SK-N-SH (cell line): ENCODE results near the gene SHROOM4.

Source experiments
- CHD2 ChIP-seq: fragments of 150-350 bp; IDR thresholded peaks from 2 replicates; pipeline ENCODE4 v1.6.1; 2018; ENCODE audit warnings: low read length; ENCODE audit not compliant: partially characterized antibody
- EZH2phosphoT487 ChIP-seq: fragments of 200-600 bp; sonication (generic); IDR thresholded peaks from 2 replicates; pipeline ENCODE4 v1.6.1; 2017; ENCODE audit warnings: low read depth, mixed run types, mild to moderate bottlenecking, antibody characterized with exemption, moderate library complexity, borderline replicate concordance
- FOXM1 ChIP-seq: IDR thresholded peaks from 2 replicates; pipeline ENCODE4 v1.4.0; 2012; ENCODE audit warnings: low read depth, mild to moderate bottlenecking
- IRF3 ChIP-seq: fragments of 150-350 bp; IDR thresholded peaks from 2 replicates; pipeline ENCODE4 v1.6.1; 2016; ENCODE audit warnings: mild to moderate bottlenecking, low read depth, low read length
- JUND ChIP-seq: IDR thresholded peaks from 2 replicates; pipeline ENCODE4 v1.4.0; 2012
- MXI1 ChIP-seq: IDR thresholded peaks from 2 replicates; pipeline ENCODE4 v1.6.1; 2012; ENCODE audit warnings: mild to moderate bottlenecking, low read depth, low read length, improper control_type of control experiment
- RFX5 ChIP-seq: IDR thresholded peaks from 2 replicates; pipeline ENCODE4 v1.6.1; 2012; ENCODE audit warnings: mild to moderate bottlenecking, improper control_type of control experiment, low read length
- SMC3 ChIP-seq: IDR thresholded peaks from 2 replicates; pipeline ENCODE4 v1.6.1; 2012; ENCODE audit warnings: low read depth, low read length, improper control_type of control experiment
- TF ChIP-seq, protein P1 (sequence below): IDR thresholded peaks from 2 replicates; pipeline ENCODE4 v1.4.0; 2012; ENCODE audit warnings: low read depth, borderline replicate concordance
- TF ChIP-seq, protein P2 (sequence below): IDR thresholded peaks from 2 replicates; pipeline ENCODE4 v1.4.0; 2012; ENCODE audit warnings: low read depth
- TF ChIP-seq, protein P3 (sequence below): fragments of 200-600 bp; sonication (generic); IDR thresholded peaks from 2 replicates; pipeline ENCODE4 v1.6.1; 2017; ENCODE audit warnings: antibody characterized with exemption, mild to moderate bottlenecking, moderate library complexity
- TF ChIP-seq, protein P4 (sequence below): IDR thresholded peaks from 2 replicates; pipeline ENCODE4 v1.6.1; 2012; ENCODE audit warnings: mild to moderate bottlenecking, low read depth, low read length, moderate library complexity

DNA sequence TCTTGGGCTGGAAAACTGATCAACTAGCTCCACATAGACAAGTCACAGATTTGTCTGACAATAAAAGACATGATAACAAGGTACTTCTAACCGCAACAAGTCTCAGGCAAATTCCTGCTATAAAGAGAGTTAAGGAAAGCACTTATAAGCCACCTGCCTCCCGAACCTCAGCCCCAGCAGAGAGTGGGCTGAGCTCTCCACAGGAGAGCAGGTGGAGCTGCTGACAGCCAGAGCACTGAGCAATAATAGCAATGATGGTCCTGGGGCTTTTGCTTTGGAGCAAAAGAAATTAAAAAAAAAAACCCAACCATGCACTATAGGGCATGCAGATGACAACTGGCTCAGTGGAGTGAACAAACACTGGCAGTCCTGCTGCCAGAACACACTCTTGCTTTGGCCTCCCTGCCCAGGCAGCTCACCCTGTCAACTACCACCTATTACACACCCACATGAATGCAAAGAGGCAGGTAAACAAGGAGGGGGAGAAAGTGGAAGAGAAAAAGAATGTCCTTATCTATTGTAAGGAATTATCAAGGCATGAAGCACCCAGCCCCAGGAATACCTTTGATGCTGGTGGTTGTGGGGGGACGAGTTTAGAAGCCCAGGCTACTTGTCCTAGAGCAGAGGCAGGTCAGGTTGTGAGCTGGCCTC, 207.6 kb downstream of the SHROOM4 start:
- TF ChIP-seq MXI1 (no peak), JUND (no peak), SMC3 (no peak), CHD2 (no peak), EZH2phosphoT487 (no peak), RFX5 (no peak), FOXM1 (no peak), IRF3 (no peak)
- TF ChIP-seq, protein P1, sequence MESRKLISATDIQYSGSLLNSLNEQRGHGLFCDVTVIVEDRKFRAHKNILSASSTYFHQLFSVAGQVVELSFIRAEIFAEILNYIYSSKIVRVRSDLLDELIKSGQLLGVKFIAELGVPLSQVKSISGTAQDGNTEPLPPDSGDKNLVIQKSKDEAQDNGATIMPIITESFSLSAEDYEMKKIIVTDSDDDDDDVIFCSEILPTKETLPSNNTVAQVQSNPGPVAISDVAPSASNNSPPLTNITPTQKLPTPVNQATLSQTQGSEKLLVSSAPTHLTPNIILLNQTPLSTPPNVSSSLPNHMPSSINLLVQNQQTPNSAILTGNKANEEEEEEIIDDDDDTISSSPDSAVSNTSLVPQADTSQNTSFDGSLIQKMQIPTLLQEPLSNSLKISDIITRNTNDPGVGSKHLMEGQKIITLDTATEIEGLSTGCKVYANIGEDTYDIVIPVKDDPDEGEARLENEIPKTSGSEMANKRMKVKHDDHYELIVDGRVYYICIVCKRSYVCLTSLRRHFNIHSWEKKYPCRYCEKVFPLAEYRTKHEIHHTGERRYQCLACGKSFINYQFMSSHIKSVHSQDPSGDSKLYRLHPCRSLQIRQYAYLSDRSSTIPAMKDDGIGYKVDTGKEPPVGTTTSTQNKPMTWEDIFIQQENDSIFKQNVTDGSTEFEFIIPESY, result no peak
- TF ChIP-seq, protein P2, sequence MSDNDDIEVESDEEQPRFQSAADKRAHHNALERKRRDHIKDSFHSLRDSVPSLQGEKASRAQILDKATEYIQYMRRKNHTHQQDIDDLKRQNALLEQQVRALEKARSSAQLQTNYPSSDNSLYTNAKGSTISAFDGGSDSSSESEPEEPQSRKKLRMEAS, result no peak
- TF ChIP-seq, protein P3, sequence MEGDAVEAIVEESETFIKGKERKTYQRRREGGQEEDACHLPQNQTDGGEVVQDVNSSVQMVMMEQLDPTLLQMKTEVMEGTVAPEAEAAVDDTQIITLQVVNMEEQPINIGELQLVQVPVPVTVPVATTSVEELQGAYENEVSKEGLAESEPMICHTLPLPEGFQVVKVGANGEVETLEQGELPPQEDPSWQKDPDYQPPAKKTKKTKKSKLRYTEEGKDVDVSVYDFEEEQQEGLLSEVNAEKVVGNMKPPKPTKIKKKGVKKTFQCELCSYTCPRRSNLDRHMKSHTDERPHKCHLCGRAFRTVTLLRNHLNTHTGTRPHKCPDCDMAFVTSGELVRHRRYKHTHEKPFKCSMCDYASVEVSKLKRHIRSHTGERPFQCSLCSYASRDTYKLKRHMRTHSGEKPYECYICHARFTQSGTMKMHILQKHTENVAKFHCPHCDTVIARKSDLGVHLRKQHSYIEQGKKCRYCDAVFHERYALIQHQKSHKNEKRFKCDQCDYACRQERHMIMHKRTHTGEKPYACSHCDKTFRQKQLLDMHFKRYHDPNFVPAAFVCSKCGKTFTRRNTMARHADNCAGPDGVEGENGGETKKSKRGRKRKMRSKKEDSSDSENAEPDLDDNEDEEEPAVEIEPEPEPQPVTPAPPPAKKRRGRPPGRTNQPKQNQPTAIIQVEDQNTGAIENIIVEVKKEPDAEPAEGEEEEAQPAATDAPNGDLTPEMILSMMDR, result no peak
- TF ChIP-seq, protein P4, sequence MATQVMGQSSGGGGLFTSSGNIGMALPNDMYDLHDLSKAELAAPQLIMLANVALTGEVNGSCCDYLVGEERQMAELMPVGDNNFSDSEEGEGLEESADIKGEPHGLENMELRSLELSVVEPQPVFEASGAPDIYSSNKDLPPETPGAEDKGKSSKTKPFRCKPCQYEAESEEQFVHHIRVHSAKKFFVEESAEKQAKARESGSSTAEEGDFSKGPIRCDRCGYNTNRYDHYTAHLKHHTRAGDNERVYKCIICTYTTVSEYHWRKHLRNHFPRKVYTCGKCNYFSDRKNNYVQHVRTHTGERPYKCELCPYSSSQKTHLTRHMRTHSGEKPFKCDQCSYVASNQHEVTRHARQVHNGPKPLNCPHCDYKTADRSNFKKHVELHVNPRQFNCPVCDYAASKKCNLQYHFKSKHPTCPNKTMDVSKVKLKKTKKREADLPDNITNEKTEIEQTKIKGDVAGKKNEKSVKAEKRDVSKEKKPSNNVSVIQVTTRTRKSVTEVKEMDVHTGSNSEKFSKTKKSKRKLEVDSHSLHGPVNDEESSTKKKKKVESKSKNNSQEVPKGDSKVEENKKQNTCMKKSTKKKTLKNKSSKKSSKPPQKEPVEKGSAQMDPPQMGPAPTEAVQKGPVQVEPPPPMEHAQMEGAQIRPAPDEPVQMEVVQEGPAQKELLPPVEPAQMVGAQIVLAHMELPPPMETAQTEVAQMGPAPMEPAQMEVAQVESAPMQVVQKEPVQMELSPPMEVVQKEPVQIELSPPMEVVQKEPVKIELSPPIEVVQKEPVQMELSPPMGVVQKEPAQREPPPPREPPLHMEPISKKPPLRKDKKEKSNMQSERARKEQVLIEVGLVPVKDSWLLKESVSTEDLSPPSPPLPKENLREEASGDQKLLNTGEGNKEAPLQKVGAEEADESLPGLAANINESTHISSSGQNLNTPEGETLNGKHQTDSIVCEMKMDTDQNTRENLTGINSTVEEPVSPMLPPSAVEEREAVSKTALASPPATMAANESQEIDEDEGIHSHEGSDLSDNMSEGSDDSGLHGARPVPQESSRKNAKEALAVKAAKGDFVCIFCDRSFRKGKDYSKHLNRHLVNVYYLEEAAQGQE, result no peak
